ENCODE measurements around the gene TOX4. TPM values are rescaled to one million over a fixed set of nuclear protein-coding genes. Genes with fewer than 3 reads are reported as not detected.

TOX4 gene
- total and polyA plus RNA-seq, 9 of the 15 experiments (the other 6 are each of a cell fraction or from before 2014, with no cell fraction given) = 9.9 to 76.5 (median 41.0) TPM

DNA sequence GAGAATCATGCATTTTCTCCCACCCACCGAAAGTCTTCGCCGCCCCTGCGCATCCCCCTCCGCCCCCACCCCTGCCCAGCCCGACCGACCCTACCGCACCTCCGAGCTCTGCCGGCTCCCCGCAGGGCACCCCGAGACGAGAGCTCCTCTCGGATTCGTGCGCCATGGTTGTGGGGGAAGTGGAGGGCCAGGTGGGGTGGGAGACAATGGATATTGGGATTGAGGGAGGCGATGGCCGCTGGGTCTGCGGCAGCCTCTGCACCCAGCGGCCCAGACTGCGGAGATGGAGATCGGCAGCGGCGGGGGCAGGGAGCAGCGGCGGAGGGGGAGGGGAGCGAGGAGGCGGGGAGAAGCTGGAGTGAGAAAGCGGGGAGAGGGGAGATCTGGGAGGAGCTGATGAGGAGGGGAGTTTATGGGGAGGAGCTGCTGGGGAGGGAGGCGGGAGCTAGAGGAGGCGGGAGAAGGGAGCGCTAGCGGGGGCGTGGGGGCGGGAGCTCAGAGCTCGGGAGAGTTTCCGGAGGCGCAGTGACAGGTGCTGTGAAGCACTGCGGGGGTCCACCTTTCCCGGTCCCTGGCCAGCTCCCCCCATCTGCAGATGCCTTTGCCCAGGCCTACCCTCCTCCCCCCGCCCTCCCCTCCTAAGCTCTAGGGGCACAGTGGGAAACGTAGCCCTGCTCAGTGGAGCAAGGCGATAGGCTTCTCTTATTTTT is 49.1 kb downstream of the TOX4 start, which contains the start of gene SALL2 (continued):
- no peak for TF ChIP-seq KLF16 (IDR thresholded peaks at IDR 0.05)
- no peak for TF ChIP-seq HNRNPK (IDR thresholded peaks at IDR 0.05; ENCODE audit: low read depth, low read length, poor library complexity, severe bottlenecking)
- TF ChIP-seq, protein P1, sequence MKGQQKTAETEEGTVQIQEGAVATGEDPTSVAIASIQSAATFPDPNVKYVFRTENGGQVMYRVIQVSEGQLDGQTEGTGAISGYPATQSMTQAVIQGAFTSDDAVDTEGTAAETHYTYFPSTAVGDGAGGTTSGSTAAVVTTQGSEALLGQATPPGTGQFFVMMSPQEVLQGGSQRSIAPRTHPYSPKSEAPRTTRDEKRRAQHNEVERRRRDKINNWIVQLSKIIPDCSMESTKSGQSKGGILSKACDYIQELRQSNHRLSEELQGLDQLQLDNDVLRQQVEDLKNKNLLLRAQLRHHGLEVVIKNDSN (CRISPR knock-in tag; IDR thresholded peaks at IDR 0.05) = no peak
- TF ChIP-seq, protein P2, sequence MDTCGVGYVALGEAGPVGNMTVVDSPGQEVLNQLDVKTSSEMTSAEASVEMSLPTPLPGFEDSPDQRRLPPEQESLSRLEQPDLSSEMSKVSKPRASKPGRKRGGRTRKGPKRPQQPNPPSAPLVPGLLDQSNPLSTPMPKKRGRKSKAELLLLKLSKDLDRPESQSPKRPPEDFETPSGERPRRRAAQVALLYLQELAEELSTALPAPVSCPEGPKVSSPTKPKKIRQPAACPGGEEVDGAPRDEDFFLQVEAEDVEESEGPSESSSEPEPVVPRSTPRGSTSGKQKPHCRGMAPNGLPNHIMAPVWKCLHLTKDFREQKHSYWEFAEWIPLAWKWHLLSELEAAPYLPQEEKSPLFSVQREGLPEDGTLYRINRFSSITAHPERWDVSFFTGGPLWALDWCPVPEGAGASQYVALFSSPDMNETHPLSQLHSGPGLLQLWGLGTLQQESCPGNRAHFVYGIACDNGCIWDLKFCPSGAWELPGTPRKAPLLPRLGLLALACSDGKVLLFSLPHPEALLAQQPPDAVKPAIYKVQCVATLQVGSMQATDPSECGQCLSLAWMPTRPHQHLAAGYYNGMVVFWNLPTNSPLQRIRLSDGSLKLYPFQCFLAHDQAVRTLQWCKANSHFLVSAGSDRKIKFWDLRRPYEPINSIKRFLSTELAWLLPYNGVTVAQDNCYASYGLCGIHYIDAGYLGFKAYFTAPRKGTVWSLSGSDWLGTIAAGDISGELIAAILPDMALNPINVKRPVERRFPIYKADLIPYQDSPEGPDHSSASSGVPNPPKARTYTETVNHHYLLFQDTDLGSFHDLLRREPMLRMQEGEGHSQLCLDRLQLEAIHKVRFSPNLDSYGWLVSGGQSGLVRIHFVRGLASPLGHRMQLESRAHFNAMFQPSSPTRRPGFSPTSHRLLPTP (IDR thresholded peaks at IDR 0.05; ENCODE audit: borderline replicate concordance, extremely low read depth, insufficient read length) = no peak
- TF ChIP-seq ZSCAN29 (IDR thresholded peaks at IDR 0.05) = no peak
- no peak for TF ChIP-seq ZBED1 (IDR thresholded peaks at IDR 0.05)
- TF ChIP-seq FOXJ2 (tag; IDR thresholded peaks at IDR 0.05) = no peak
- TF ChIP-seq, protein P3, sequence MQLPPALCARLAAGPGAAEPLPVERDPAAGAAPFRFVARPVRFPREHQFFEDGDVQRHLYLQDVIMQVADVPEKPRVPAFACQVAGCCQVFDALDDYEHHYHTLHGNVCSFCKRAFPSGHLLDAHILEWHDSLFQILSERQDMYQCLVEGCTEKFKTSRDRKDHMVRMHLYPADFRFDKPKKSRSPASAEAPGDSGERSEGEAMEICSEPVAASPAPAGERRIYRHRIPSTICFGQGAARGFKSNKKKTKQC (CRISPR knock-in tag; IDR thresholded peaks at IDR 0.05) = no peak
- TF ChIP-seq SRF (CRISPR knock-in tag; IDR thresholded peaks at IDR 0.05) = no peak
- TF ChIP-seq, protein P4, sequence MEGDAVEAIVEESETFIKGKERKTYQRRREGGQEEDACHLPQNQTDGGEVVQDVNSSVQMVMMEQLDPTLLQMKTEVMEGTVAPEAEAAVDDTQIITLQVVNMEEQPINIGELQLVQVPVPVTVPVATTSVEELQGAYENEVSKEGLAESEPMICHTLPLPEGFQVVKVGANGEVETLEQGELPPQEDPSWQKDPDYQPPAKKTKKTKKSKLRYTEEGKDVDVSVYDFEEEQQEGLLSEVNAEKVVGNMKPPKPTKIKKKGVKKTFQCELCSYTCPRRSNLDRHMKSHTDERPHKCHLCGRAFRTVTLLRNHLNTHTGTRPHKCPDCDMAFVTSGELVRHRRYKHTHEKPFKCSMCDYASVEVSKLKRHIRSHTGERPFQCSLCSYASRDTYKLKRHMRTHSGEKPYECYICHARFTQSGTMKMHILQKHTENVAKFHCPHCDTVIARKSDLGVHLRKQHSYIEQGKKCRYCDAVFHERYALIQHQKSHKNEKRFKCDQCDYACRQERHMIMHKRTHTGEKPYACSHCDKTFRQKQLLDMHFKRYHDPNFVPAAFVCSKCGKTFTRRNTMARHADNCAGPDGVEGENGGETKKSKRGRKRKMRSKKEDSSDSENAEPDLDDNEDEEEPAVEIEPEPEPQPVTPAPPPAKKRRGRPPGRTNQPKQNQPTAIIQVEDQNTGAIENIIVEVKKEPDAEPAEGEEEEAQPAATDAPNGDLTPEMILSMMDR (IDR thresholded peaks at IDR 0.05 in 2 of 3, conservative IDR thresholded peaks at IDR 0.05 in 1 of 3; ENCODE audit: insufficient read depth in 2 of 3, low read depth in 1 of 3, low read length in 3 of 3) = no peak
- TF ChIP-seq, protein P5, sequence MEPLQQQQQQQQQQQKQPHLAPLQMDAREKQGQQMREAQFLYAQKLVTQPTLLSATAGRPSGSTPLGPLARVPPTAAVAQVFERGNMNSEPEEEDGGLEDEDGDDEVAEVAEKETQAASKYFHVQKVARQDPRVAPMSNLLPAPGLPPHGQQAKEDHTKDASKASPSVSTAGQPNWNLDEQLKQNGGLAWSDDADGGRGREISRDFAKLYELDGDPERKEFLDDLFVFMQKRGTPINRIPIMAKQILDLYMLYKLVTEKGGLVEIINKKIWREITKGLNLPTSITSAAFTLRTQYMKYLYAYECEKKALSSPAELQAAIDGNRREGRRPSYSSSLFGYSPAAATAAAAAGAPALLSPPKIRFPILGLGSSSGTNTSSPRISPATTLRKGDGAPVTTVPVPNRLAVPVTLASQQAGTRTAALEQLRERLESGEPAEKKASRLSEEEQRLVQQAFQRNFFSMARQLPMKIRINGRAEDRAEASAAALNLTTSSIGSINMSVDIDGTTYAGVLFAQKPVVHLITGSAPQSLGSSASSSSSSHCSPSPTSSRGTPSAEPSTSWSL (CRISPR knock-in tag; IDR thresholded peaks at IDR 0.05; ENCODE audit: borderline replicate concordance) = no peak
- TF ChIP-seq, protein P6, sequence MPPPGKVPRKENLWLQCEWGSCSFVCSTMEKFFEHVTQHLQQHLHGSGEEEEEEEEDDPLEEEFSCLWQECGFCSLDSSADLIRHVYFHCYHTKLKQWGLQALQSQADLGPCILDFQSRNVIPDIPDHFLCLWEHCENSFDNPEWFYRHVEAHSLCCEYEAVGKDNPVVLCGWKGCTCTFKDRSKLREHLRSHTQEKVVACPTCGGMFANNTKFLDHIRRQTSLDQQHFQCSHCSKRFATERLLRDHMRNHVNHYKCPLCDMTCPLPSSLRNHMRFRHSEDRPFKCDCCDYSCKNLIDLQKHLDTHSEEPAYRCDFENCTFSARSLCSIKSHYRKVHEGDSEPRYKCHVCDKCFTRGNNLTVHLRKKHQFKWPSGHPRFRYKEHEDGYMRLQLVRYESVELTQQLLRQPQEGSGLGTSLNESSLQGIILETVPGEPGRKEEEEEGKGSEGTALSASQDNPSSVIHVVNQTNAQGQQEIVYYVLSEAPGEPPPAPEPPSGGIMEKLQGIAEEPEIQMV (tag; conservative IDR thresholded peaks at IDR 0.05; ENCODE audit: low read depth) = no peak
- 0 out of 4 replicates have a peak, but pooled peaks of 1 of the 2 experiments have one; percentile 41 for TF ChIP-seq NONO (IDR thresholded peaks at IDR 0.05; ENCODE audit: low read depth in 2 of 2, low read length in 1 of 2)
- no peak for TF ChIP-seq ZNF830 (CRISPR knock-in tag; IDR thresholded peaks at IDR 0.05)
- no peak for TF ChIP-seq PHB2 (IDR thresholded peaks at IDR 0.05; ENCODE audit: low read depth)
- no peak for TF ChIP-seq NFE2L1 (tag; IDR thresholded peaks at IDR 0.05; ENCODE audit: borderline replicate concordance, low read depth)
- no peak for TF ChIP-seq HDGF (IDR thresholded peaks at IDR 0.05)
- no peak; the same call in 1 of the 2 replicates for TF ChIP-seq RB1 (IDR thresholded peaks at IDR 0.05; ENCODE audit: low read depth)
